ENCODE data around the gene GUCY1B1.

- TF ChIP-seq CTCF (IDR thresholded peaks at IDR 0.05) (no peak), JUND (IDR thresholded peaks at IDR 0.05) (no peak), EZH2phosphoT487 (IDR thresholded peaks at IDR 0.05; ENCODE audit: borderline replicate concordance, low read depth) (no peak), NFIC (IDR thresholded peaks at IDR 0.05; ENCODE audit: borderline replicate concordance) (no peak), EP300 (IDR thresholded peaks at IDR 0.05; ENCODE audit: borderline replicate concordance in 1 of 2, low read depth in 1 of 2, low read length in 1 of 2) (no peak), YY1 (IDR thresholded peaks at IDR 0.05; ENCODE audit: low read depth) (no peak)
- TF ChIP-seq, protein P1, sequence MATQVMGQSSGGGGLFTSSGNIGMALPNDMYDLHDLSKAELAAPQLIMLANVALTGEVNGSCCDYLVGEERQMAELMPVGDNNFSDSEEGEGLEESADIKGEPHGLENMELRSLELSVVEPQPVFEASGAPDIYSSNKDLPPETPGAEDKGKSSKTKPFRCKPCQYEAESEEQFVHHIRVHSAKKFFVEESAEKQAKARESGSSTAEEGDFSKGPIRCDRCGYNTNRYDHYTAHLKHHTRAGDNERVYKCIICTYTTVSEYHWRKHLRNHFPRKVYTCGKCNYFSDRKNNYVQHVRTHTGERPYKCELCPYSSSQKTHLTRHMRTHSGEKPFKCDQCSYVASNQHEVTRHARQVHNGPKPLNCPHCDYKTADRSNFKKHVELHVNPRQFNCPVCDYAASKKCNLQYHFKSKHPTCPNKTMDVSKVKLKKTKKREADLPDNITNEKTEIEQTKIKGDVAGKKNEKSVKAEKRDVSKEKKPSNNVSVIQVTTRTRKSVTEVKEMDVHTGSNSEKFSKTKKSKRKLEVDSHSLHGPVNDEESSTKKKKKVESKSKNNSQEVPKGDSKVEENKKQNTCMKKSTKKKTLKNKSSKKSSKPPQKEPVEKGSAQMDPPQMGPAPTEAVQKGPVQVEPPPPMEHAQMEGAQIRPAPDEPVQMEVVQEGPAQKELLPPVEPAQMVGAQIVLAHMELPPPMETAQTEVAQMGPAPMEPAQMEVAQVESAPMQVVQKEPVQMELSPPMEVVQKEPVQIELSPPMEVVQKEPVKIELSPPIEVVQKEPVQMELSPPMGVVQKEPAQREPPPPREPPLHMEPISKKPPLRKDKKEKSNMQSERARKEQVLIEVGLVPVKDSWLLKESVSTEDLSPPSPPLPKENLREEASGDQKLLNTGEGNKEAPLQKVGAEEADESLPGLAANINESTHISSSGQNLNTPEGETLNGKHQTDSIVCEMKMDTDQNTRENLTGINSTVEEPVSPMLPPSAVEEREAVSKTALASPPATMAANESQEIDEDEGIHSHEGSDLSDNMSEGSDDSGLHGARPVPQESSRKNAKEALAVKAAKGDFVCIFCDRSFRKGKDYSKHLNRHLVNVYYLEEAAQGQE (IDR thresholded peaks at IDR 0.05; ENCODE audit: low read depth, low read length): no peak
Observed at GRCh38 chr4:155811083-155811482, 52.3 kb downstream of the GUCY1B1 start.

All from SK-N-SH (cell line).